Calu3 (cell line): ENCODE measurements around the gene EZR. TPM values are rescaled to one million over a fixed set of nuclear protein-coding genes. Genes with fewer than 3 reads are reported as not detected.

Source experiments
- BruUV-seq: library from RNA; stranded (reverse); fragments of 400-500 nt; replicated peaks from 2 replicates; lab custom pipeline; 2021; lab: Mats Ljungman, UMichigan
- CTCF ChIA-PET: fragments of 300-600 bp; sonication (Branson Sonifier 250); formaldehyde crosslinking; loops from one replicate; lab custom pipeline; 2022; ENCODE audit warnings: antibody characterized with exemption; lab: Charles Lee
- DNase-seq: peaks from one replicate; pipeline ENCODE4 v3.0.0; 2022
- H3K27ac Mint-ChIP-seq: one replicate; pipeline ENCODE4 v1.8.0; 2022; ENCODE audit warnings: mixed read lengths; ENCODE audit not compliant: unreplicated experiment
- H3K27me3 Mint-ChIP-seq: one replicate; pipeline ENCODE4 v1.8.0; 2022; ENCODE audit warnings: mixed read lengths; ENCODE audit not compliant: unreplicated experiment
- H3K36me3 Mint-ChIP-seq: one replicate; pipeline ENCODE4 v1.8.0; 2022; ENCODE audit warnings: mild to moderate bottlenecking, moderate library complexity, mixed read lengths; ENCODE audit not compliant: insufficient read depth, unreplicated experiment
- H3K4me1 Mint-ChIP-seq: one replicate; pipeline ENCODE4 v1.8.0; 2022; ENCODE audit warnings: mild to moderate bottlenecking, low read depth, mixed read lengths; ENCODE audit not compliant: unreplicated experiment
- H3K4me3 Mint-ChIP-seq: one replicate; pipeline ENCODE4 v1.8.0; 2022; ENCODE audit warnings: mild to moderate bottlenecking, low read depth, moderate library complexity, mixed read lengths; ENCODE audit not compliant: unreplicated experiment
- H3K9me3 Mint-ChIP-seq: one replicate; pipeline ENCODE4 v1.8.0; 2022; ENCODE audit warnings: low read depth, mixed read lengths; ENCODE audit not compliant: unreplicated experiment
- intact Hi-C: fragments of 100-400 bp; cut with micrococcal nuclease; formaldehyde crosslinking; loops from one replicate; pipeline ENCODE4 v1.10.0; 2022; ENCODE audit not compliant: unreplicated experiment
- total RNA-seq: library from RNA; stranded (reverse); gene quantifications from 2 replicates; pipeline ENCODE4 v1.2.3, GENCODE V29; 2022
- TF ChIP-seq, protein P1 (sequence below): fragments of 200-600 bp; IDR thresholded peaks from one replicate; pipeline ENCODE4 v1.8.0; 2022; ENCODE audit warnings: antibody characterized with exemption; ENCODE audit not compliant: unreplicated experiment

Gene EZR
- total RNA-seq, 1 experiment from 2014 or later = 935 TPM

DNA sequence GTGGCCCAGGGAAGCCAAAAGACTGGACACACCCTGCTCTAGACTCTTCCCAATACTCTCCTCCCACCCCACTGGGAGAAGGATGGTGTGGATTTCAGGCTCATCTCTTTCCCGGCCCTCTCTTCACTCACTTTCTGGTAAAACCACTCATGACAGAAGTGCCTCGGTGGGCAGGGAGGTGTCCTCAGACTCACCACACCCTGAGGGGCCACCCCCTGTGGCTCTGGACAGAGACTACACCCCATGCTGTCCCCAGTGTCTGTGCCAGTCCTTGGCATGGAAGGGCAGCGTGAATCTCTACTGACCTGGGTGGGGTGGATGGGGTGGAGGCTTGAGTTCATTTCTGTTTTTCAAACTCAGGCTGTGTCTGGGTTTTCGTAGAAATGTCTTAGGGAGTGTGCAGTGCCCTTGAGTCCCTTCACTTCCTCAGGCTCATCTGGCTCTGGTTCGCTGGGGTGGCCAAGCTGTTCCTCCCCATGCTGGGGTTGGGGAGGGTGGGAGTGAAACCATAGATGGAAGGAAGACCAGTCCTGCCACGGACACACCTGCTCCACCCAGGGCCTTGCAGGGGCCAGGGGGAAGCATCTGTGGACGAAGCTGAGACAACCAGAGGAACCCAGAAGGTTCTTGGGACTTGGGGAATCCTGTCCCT is 59.1 kb downstream of the EZR start:
- CTCF ChIA-PET = interaction anchor here (1.8 kb wide), 1 partner anchor 42 kb away, joined by 5 read pairs; no protein-coding TSS in a partner anchor
- no peaks in the 10 kb centered on the region for H3K9me3 Mint-ChIP-seq
- intact Hi-C loops = no loop called here

DNA sequence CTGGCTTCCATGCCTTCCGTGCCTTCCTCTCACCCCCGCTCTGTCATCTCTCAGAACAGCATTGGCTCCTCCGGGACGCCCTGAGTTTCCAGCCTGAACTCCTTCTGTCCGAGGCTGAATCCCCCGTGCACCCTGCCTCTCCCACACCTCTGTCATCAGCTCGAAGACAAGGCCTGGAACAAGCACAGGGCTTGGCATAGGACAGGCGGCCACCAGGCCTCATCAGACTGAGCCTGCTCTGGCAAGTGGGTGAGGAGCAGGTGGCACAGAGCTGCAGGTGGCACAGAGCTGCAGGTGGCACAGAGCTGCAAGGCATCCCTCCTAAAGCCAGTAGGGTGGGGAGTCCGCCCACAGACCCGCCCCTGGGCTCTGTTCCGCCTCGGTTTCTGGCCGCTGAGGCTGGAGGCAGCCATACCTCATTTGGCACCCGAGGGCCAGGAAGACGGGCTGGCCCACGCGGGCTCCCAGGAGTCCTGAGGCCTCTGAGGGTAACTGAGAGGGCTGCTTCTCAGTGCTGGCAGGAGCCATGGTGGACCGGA is 60.2 kb downstream of the EZR start:
- DNase-seq = no peak
- Mint-ChIP-seq H3K9me3 (no peaks in the 10 kb centered on the region), H3K4me3 (no peak overlapping the region), H3K36me3 (peaks cover 89% of the 10 kb centered on the region), H3K27ac (peak overlapping the region; percentile 72), H3K27me3 (no peaks in the 10 kb centered on the region), H3K4me1 (peaks cover 26% of the 10 kb centered on the region)
- CTCF ChIA-PET = no interaction called here
- intact Hi-C loops = no loop called here
- no TSS peak for BruUV-seq
- TF ChIP-seq, protein P1, sequence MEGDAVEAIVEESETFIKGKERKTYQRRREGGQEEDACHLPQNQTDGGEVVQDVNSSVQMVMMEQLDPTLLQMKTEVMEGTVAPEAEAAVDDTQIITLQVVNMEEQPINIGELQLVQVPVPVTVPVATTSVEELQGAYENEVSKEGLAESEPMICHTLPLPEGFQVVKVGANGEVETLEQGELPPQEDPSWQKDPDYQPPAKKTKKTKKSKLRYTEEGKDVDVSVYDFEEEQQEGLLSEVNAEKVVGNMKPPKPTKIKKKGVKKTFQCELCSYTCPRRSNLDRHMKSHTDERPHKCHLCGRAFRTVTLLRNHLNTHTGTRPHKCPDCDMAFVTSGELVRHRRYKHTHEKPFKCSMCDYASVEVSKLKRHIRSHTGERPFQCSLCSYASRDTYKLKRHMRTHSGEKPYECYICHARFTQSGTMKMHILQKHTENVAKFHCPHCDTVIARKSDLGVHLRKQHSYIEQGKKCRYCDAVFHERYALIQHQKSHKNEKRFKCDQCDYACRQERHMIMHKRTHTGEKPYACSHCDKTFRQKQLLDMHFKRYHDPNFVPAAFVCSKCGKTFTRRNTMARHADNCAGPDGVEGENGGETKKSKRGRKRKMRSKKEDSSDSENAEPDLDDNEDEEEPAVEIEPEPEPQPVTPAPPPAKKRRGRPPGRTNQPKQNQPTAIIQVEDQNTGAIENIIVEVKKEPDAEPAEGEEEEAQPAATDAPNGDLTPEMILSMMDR = no peak

More for the DNA sequence above, 59.1 kb downstream of the EZR start:
- no TSS peak for BruUV-seq
- DNase-seq = no peak
- TF ChIP-seq, protein P1 = no peak
- H3K36me3 Mint-ChIP-seq = peaks cover 89% of the 10 kb centered on the region
- H3K4me3 Mint-ChIP-seq = no peak overlapping the region
- peak overlapping the region; percentile 46 for H3K27ac Mint-ChIP-seq
- peaks cover 27% of the 10 kb centered on the region for H3K4me1 Mint-ChIP-seq
- no peaks in the 10 kb centered on the region for H3K27me3 Mint-ChIP-seq

DNA sequence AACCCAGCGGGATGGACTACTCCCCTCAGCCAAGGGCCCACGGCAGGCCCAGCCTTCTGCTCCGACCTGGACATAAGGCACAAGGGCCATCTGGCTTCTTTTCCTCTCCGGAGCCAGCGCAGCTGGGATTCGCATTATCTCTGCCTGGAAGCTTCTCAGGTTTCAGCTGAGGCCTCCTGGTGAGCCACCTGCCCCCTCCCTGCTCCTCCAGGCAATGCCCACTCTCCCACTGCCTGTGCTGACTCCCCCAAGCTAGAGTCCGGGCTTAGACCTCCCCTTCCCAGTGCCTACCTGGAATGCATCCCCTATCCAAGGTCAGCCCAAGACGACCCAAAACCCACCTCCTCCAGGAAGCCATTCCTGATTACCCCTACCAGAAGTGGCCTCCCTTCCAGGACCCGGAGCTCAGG is 60.7 kb downstream of the EZR start:
- no TSS peak for BruUV-seq
- Mint-ChIP-seq H3K36me3 (peaks cover 87% of the 10 kb centered on the region), H3K4me1 (peaks cover 20% of the 10 kb centered on the region)

DNA sequence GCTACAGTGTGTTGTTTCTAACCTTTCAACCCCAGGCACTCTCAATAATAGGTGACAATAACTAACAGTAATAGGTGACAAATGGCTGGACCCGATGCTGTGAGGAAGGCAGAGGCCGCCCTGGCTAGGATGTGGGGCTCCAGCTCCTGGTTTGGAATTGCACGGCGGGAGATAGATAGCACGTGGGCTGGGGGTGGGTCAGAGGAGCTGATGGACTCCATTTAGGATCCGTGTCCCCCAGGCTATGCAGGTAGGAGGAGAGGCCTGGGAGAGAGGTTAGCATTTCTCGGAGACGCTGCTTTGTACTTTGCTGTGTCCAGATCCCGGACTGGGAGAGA is 61.4 kb downstream of the EZR start:
- H3K27me3 Mint-ChIP-seq = no peaks in the 10 kb centered on the region
- DNase-seq = no peak
- peaks cover 81% of the 10 kb centered on the region for H3K36me3 Mint-ChIP-seq
- BruUV-seq = no TSS peak
- H3K9me3 Mint-ChIP-seq = no peaks in the 10 kb centered on the region
- peak overlapping the region; percentile 50 for H3K27ac Mint-ChIP-seq
- CTCF ChIA-PET = no interaction called here
- intact Hi-C loops = no loop called here
- TF ChIP-seq, protein P1 = no peak
- H3K4me3 Mint-ChIP-seq = no peak overlapping the region
- peaks cover 16% of the 10 kb centered on the region for H3K4me1 Mint-ChIP-seq

More for the DNA sequence above, 60.7 kb downstream of the EZR start:
- CTCF ChIA-PET = no interaction called here
- TF ChIP-seq, protein P1 = no peak
- no peaks in the 10 kb centered on the region for H3K27me3 Mint-ChIP-seq
- no peak overlapping the region for H3K4me3 Mint-ChIP-seq
- intact Hi-C loops = no loop called here
- H3K27ac Mint-ChIP-seq = peak overlapping the region; percentile 72
- H3K9me3 Mint-ChIP-seq = no peaks in the 10 kb centered on the region
- no peak for DNase-seq
